K562 (cell line): ENCODE data around the gene VWA7. TPM values are rescaled to one million over a fixed set of nuclear protein-coding genes. Genes with fewer than 3 reads are reported as not detected.

ENCODE experiments used
- FOXK1 ChIP-seq: sonication (generic); formaldehyde crosslinking; IDR thresholded peaks from 2 replicates; pipeline ENCODE4 v1.8.0; 2022; ENCODE audit warnings: missing genetic modification reagents, mild to moderate bottlenecking, borderline replicate concordance
- KDM2B ChIP-seq: fragments of 250-450 bp; sonication (Bioruptor Pico); IDR thresholded peaks from 2 replicates; pipeline ENCODE4 v1.8.0; 2021; ENCODE audit warnings: mild to moderate bottlenecking, moderate library complexity
- NELFE ChIP-seq: IDR thresholded peaks from 2 replicates; pipeline ENCODE4 v1.6.1; 2011; ENCODE audit warnings: mild to moderate bottlenecking; ENCODE audit not compliant: insufficient read depth, insufficient read length
- polyA plus RNA-seq, 8 experiments: library from polyadenylated mRNA; depleted of rRNA in 4 of 8; stranded (reverse) in 5 of 8; unstranded in 3 of 8; fragments of >200 nt; fragmentation: Nextera tagmentation in 2 of 8; fragmentation: Illumina TruSeq in 1 of 8; extraction: Ambion mirVana in 2 of 8; extraction: Trizol in 1 of 8; gene quantifications; 2 replicates each; pipeline versions ENCODE4 v1.2.1 to v1.2.3, GENCODE V29; 2011 to 2014; ENCODE audit warnings: inconsistent platforms in 1 of 8, missing spikeins in 1 of 8
- total RNA-seq, 7 experiments: library from RNA; depleted of rRNA in 6 of 7; stranded (reverse); fragments of >200 nt in 6 of 7; fragmentation: Illumina TruSeq in 2 of 7; extraction: Trizol in 2 of 7; gene quantifications; 2 replicates each; pipeline versions ENCODE4 v1.2.1 to v1.2.3, GENCODE V29; 2011 to 2021; ENCODE audit warnings: low replicate concordance in 1 of 7
- TF ChIP-seq, protein P1 (sequence below): fragments of 450-650 bp; IDR thresholded peaks from 2 replicates; pipeline ENCODE4 v1.6.1; 2016; ENCODE audit warnings: mild to moderate bottlenecking, moderate library complexity

VWA7 gene
- total and polyA plus RNA-seq, 9 of the 15 experiments (the other 6 are each of a cell fraction or from before 2014, with no cell fraction given): 0.18 to 2.9 (median 0.95) TPM

- TF ChIP-seq, protein P1, sequence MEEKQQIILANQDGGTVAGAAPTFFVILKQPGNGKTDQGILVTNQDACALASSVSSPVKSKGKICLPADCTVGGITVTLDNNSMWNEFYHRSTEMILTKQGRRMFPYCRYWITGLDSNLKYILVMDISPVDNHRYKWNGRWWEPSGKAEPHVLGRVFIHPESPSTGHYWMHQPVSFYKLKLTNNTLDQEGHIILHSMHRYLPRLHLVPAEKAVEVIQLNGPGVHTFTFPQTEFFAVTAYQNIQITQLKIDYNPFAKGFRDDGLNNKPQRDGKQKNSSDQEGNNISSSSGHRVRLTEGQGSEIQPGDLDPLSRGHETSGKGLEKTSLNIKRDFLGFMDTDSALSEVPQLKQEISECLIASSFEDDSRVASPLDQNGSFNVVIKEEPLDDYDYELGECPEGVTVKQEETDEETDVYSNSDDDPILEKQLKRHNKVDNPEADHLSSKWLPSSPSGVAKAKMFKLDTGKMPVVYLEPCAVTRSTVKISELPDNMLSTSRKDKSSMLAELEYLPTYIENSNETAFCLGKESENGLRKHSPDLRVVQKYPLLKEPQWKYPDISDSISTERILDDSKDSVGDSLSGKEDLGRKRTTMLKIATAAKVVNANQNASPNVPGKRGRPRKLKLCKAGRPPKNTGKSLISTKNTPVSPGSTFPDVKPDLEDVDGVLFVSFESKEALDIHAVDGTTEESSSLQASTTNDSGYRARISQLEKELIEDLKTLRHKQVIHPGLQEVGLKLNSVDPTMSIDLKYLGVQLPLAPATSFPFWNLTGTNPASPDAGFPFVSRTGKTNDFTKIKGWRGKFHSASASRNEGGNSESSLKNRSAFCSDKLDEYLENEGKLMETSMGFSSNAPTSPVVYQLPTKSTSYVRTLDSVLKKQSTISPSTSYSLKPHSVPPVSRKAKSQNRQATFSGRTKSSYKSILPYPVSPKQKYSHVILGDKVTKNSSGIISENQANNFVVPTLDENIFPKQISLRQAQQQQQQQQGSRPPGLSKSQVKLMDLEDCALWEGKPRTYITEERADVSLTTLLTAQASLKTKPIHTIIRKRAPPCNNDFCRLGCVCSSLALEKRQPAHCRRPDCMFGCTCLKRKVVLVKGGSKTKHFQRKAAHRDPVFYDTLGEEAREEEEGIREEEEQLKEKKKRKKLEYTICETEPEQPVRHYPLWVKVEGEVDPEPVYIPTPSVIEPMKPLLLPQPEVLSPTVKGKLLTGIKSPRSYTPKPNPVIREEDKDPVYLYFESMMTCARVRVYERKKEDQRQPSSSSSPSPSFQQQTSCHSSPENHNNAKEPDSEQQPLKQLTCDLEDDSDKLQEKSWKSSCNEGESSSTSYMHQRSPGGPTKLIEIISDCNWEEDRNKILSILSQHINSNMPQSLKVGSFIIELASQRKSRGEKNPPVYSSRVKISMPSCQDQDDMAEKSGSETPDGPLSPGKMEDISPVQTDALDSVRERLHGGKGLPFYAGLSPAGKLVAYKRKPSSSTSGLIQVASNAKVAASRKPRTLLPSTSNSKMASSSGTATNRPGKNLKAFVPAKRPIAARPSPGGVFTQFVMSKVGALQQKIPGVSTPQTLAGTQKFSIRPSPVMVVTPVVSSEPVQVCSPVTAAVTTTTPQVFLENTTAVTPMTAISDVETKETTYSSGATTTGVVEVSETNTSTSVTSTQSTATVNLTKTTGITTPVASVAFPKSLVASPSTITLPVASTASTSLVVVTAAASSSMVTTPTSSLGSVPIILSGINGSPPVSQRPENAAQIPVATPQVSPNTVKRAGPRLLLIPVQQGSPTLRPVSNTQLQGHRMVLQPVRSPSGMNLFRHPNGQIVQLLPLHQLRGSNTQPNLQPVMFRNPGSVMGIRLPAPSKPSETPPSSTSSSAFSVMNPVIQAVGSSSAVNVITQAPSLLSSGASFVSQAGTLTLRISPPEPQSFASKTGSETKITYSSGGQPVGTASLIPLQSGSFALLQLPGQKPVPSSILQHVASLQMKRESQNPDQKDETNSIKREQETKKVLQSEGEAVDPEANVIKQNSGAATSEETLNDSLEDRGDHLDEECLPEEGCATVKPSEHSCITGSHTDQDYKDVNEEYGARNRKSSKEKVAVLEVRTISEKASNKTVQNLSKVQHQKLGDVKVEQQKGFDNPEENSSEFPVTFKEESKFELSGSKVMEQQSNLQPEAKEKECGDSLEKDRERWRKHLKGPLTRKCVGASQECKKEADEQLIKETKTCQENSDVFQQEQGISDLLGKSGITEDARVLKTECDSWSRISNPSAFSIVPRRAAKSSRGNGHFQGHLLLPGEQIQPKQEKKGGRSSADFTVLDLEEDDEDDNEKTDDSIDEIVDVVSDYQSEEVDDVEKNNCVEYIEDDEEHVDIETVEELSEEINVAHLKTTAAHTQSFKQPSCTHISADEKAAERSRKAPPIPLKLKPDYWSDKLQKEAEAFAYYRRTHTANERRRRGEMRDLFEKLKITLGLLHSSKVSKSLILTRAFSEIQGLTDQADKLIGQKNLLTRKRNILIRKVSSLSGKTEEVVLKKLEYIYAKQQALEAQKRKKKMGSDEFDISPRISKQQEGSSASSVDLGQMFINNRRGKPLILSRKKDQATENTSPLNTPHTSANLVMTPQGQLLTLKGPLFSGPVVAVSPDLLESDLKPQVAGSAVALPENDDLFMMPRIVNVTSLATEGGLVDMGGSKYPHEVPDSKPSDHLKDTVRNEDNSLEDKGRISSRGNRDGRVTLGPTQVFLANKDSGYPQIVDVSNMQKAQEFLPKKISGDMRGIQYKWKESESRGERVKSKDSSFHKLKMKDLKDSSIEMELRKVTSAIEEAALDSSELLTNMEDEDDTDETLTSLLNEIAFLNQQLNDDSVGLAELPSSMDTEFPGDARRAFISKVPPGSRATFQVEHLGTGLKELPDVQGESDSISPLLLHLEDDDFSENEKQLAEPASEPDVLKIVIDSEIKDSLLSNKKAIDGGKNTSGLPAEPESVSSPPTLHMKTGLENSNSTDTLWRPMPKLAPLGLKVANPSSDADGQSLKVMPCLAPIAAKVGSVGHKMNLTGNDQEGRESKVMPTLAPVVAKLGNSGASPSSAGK: peak; percentile 93
- TF ChIP-seq KDM2B (no peak), NELFE (no peak), FOXK1 (CRISPR knock-in tag) (peak; percentile 98)
Observed at GRCh38 chr6:31794866-31795615, 17.9 kb upstream of the VWA7 start (continued).
